Activated naive CD4-positive, alpha-beta T cell (primary cell): ENCODE measurements around the gene SPAG8.

Source experiments
- DNase-seq, 4 experiments: peaks; one replicate each; lab custom pipeline; 2025; lab: John Stamatoyannopoulos, UW

SPAG8 gene, protein sequence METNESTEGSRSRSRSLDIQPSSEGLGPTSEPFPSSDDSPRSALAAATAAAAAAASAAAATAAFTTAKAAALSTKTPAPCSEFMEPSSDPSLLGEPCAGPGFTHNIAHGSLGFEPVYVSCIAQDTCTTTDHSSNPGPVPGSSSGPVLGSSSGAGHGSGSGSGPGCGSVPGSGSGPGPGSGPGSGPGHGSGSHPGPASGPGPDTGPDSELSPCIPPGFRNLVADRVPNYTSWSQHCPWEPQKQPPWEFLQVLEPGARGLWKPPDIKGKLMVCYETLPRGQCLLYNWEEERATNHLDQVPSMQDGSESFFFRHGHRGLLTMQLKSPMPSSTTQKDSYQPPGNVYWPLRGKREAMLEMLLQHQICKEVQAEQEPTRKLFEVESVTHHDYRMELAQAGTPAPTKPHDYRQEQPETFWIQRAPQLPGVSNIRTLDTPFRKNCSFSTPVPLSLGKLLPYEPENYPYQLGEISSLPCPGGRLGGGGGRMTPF

DNA sequence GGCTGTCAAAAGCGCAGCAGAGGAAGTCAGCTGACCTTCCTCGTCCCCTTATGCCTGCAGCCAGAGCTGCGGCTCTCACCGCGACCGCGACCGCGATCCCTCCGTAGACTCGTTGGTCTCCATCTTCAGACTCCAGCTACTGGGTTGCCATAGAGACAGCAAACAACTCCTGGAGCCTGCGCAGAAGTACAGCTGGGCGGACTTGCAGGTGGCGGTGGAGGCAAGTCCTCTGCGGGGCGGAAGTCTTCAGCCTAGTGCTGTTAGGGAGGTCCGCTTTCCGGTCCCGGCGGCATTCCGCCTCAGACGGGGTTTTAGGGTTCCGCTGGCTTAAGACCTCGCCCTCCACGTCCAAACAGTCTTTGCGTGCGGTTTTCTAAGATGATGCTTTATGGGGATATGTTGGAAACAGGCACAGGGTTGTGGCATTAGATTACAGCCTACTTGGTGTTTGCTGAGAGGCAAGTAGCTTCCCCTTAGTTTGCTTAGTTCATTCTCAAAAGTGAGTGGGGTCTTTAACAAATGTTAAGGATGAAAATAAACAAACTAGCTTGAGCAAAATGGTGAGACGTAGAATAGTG is at the start of gene SPAG8:
Gene SPAG8 (minus strand): TSS at position 238 of the 578 bp plus-strand sequence. CDS start 115 bp downstream, at position 123.
- peak; percentile 60 to 89 (median 74) for DNase-seq

GRCh38 chr9:35861161-35861897 is 49.3 kb upstream of the SPAG8 start:
- DNase-seq = no peak

GRCh38 chr9:35859990-35860339 is 47.9 kb upstream of the SPAG8 start:
- DNase-seq = no peak

- no peak for DNase-seq
These were observed 47.4 kb upstream of the SPAG8 start for GRCh38 chr9:35859310-35859989.

- no peak for DNase-seq
These were observed 46.4 kb upstream of the SPAG8 start for GRCh38 chr9:35858458-35858857.

GRCh38 chr9:35856882-35857281 is 44.8 kb upstream of the SPAG8 start:
- no peak for DNase-seq

GRCh38 chr9:35856206-35856605 is 44.1 kb upstream of the SPAG8 start:
- no peak for DNase-seq

DNA sequence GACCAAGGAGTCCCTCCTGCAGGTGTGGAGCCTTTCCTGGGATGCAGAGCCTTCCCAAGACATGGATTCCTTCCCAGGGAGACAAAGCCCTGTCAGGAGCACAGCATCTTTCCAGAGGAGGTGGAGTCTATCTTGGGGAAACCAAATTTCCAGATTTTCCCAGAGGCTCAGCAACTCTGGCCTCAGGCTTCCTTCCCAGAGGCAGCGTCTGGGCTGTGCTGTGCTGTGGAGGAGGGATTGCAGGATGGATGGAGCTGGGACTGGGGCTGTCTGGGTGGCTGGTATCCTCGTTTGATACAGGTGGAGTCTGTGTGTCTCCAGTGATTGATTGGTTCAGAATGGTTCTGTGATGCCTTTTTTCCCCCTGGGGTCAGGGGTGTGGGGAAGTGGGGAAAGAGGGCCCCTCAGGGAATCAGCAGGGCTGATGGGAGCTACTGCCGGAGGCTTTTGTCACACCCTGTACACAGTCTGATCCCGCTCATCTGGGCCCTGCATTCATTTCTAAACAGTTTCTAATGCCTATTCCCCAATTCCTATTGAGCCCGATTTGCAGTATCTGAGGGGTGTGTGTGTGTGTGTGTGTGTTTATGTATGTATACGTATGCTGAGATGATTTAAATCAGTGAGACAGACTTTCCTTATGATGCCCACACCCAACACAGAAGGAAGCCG is 42.2 kb upstream of the SPAG8 start:
- DNase-seq = no peak

- DNase-seq = no peak
These were observed 41.1 kb upstream of the SPAG8 start for GRCh38 chr9:35852876-35853865.

- no peak for DNase-seq
These were observed 40.3 kb upstream of the SPAG8 start for GRCh38 chr9:35852267-35852815.

GRCh38 chr9:35847792-35848572 is 35.9 kb upstream of the SPAG8 start:
- DNase-seq = no peak

GRCh38 chr9:35845824-35846771 is 34.0 kb upstream of the SPAG8 start:
- no peak for DNase-seq

DNA sequence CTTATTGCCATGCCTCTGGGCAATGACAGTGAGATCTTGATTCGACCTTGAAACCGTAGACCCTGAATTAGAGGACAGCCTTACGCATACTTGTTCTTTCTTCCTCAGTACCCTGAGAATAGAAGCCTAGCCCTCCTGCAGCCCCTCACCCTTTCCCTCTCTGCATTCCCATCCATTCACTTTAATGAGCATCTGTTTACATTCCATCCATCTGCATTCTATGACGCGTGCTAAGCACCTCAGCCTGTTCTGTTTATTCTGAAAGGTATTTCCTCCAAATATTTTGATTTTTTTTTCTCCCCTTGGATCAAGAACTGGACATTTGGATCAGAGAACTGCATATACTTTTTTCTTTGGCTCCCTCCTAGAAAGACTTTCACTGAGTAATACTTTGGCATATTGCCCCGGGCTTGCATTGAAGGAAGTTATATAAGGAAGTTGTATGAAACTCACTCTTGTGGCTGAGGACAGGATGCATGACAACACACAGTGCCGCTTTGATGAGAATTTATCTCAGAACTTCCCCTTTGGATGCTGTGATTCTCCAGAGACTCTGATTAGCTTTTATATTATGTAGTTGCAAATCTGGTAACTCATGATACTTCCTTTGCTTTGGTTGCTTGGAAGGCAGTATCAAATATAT is 32.7 kb upstream of the SPAG8 start:
- no peak for DNase-seq

DNA sequence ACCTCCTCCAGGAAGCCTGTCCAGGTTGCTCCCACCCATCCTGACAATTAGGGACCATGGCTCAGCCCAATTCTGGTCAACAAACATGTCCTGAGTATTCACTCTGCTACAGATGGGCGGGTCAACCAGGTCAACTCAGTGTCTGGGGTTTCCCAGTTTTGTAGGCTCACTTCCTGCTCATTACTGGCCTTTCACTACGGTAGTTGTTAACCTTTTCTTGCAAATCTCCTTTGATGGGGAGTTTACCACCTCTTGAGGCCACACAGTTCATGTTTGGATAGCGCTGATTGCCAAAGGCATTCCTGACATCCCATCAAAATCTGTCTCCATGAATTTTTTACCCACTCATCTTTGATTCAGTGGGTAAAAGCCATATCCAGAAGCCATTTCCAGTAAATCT is 30.7 kb upstream of the SPAG8 start:
- no peak for DNase-seq

DNA sequence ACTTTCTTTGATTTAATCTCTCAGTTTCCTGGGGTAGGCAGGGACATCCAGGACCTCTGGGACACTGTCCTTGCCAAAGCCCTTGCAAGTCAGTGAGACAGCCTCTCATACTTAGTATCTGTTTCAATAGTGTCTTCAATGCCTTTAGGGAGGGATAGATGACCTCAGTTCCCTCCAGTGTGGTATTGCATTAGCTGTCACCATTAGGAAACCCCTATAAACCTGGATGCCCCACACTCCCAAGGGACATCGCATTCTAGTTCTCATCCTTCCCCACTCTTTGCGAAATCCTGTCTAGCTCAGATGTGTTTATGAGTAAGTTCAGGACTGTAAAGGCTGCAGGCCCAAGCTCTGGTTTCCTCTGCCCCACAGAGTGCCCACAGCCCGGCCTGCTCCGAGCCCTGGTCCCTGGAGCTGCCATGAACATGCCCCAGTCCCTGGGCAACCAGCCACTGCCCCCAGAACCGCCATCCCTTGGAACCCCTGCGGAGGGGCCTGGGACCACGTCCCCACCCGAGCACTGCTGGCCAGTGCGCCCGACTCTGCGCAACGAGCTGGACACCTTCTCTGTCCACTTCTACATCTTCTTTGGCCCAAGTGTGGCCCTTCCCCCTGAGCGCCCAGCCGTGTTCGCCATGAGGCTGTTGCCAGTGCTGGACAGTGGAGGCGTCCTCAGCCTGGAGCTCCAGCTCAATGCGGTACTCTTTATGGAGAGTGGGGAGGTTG is 30.1 kb upstream of the SPAG8 start:
- no peak for DNase-seq

GRCh38 chr9:35841645-35841900 is 29.5 kb upstream of the SPAG8 start:
- no peak for DNase-seq
